GM18867 (cell line): Measurements from ENCODE around the gene LEPROT.
"Not testable (repeated sequence)": the region's sequence is repeated elsewhere in the genome, so short reads cannot be mapped to it uniquely, and the experiment has no call there.

Experiments
- ATAC-seq: cut with Tn5 transposase; IDR thresholded peaks from one replicate; pipeline ENCODE4 v1.9.1; 2021; ENCODE audit warnings: mild to moderate bottlenecking, moderate library complexity; ENCODE audit not compliant: unreplicated experiment

LEPROT gene

DNA sequence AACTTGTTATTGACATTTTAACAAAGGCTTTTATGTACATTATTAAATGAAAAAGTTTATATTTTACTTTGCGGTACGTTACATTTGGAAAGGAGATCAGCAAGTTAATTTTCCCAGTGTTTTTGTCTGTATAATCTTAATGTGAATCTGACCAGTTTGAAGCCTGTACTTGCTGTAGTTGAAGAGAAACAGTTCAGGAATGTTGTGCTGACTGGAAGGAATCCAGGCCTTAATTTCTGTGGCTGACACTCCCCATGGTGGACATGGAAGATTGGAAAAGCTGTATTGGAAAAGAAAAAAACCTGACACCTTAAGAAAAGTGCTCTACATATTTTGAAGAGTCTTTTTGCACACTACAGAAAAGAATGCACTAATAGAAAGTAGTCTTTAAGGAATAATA lies 15.5 kb downstream of the LEPROT start:
- no peak for ATAC-seq

DNA sequence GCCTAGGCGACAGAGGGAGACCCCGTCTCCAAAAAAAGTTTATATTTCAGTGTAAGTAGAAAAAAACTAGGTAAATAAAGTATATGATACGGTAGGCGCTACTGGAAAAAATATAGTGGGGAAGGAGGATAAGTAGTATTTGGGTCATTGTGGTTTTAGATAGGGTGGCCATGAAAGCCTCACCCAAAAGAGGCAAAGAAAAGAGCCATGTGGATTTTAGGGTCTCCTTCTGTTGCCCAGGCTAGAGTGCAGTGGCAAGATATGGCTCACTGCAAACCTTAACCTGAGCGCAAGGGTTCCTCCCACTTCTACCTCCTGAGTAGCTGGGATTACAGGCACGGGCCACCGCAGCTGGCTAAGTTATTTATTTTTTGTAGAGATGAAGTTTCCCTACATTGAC lies 17.1 kb downstream of the LEPROT start:
- ATAC-seq = no peak

DNA sequence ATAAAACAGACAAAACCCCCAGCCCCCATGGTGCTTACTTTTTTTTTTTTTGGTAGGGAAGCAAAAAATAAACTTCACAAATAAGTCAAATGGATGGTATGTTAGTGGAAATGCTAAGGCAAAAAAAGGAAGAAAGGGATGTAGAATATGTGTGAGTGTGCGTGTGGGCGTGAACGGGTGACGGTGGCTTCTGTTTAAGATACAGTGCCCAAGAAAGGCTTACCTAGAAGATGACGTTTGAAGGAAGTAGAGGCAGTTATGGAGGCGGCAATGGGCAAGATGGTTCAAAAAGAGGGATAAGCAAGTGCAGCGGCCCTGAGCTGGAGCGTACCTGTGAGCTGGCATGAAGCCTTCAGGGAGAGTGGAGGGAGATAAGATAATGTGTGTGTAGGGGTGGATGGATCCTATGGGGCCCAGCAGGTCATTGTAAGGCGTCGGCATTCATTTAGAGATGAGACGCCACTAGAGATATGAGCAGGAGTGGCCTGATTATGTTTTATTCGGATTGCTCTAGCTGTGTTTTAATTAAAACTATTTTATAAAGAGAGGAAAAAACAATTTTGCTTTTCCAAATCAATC lies 19.9 kb downstream of the LEPROT start:
- ATAC-seq = no peak

DNA sequence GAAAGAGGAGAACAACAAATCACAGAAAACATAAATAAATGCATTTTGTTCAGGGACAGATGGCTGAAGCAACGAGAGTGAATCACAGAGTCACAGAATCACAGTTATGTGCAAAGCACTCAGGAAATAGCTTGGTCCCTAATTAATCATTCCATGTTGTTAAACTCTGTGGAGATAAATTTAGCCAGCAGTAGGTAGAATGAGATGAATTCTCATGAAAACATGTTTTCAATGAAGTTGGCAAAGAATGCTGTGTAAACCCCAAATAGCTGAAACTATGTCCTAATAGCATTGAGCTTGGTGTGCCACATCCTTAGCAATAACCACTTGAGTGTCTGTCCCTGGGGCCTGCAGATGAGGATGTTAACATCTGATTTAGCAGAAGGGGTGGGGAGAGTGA lies 20.4 kb downstream of the LEPROT start:
- no peak for ATAC-seq

DNA sequence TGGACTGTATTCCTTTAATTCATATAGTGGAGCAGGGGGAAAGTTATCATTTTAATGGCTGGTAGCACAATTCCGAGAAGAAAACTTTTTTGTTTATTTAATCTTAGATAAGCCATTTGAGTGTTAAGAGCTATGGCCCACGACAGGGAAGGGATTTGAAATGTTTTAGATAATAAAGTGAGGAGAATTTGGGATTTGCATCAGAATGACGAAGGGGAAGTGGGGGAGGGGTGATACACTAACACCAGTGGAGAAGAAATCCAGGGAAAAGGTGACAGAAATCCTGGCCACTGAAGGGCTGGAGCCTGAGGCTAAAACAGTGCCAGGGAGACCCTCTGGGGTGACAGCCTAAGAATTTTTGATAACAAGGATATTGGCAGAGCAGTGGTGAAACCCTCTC lies 21.0 kb downstream of the LEPROT start:
- no peak for ATAC-seq

DNA sequence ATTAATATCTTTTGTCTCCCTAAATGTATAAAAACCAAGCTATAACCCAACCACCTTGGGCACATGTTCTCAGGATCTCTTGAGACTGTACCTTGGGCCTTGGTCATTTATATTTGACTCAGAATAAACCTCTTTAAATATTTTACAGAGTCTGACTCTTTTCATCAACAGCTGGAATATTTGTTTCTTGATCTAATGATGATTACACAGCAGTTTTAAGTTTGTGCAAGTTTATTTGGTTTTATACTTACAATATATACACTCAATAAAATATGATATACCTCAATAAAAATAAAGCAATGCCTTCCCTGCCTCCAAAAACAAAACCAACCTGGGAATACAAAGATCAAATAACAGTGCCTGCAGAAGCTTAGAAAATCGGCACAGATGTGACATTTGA lies 22.0 kb downstream of the LEPROT start:
- ATAC-seq = no peak

DNA sequence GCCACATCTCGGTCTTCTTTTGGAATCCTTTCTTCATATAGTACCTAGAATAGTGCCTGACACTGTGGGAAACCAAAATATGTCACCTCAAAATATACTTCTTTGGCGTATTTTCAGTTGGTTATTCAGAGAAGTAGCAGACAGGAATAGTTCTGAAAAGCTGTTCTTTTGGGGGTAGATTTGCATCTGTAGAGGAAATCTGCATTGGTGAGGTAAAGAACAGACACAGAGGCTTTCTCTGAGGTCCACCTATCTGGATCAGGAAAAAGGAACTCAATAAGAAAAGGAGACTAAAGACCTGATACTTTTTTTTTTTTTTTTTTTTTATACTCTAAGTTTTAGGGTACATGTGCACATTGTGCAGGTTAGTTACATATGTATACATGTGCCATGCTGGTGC lies 23.2 kb downstream of the LEPROT start:
- no peak for ATAC-seq

DNA sequence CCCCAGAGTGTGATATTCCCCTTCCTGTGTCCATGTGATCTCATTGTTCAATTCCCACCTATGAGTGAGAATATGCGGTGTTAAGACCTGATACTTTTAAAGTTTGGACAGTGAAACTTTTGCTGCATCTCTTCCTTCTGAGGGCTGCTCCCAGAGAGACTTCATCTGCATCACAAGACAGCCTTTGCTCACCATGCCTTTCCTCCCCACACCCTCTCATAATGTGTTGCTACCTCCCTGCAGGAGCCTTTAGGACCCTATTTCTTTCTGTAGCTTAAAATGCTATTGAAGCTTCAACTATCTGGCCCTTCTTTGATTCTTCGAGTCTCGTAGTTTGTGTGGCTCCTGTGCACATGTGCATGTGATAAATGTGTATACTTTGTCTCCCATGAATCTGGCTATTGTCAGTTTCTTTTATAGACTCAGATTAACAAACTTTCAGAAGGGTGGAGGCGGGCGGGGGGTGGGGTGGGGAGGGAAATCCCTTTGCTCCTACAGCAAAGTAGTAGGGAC lies 23.7 kb downstream of the LEPROT start:
- ATAC-seq = no peak

DNA sequence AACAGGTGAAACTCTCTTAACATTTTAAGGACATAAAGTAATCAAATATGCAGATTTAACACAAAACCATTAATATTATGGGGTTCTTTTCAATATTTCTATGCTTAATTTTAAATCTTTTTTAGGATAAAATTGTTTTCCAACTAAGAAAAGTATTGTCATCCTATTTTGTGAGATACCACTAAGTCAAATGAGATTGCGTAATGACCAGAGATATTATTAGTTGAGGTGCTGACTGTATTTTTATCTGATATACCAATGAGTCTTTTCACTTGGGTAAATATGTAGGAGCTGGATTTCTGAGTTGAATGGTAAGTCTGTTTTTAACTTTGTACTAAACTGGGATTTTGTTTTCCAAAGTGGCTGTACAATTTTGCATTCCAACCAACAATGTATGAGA lies 25.4 kb downstream of the LEPROT start:
- no peak for ATAC-seq

DNA sequence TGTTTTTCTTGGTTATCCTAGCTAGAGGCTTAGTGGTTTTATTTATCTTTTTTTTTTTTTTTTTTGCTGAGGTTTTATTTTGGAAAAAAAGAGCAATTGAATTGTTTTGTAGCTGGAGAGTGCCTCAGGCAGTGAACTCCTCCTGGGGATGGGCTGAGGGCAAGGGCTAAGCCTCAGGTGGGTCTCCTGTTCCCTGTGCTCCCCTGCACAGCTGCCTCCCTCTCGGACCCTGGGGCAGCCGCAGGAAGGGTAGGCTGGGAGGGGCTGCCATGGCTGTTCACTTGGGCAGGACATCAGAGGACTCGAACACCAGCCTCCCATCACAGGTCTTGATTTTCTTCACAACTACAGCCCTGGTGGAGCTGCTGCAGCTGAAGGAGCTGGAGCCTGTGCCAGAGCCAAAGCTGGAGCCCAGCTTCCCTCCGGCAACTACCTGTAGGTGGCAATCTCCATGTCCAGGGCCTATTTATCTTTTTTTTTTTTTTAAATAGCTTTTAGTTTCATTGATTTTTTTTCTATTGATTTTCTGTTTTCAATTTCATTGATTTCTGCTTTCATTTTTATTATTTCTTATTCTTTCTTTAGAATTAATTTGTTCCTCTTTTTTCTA lies 28.9 kb downstream of the LEPROT start:
- no peak for ATAC-seq

DNA sequence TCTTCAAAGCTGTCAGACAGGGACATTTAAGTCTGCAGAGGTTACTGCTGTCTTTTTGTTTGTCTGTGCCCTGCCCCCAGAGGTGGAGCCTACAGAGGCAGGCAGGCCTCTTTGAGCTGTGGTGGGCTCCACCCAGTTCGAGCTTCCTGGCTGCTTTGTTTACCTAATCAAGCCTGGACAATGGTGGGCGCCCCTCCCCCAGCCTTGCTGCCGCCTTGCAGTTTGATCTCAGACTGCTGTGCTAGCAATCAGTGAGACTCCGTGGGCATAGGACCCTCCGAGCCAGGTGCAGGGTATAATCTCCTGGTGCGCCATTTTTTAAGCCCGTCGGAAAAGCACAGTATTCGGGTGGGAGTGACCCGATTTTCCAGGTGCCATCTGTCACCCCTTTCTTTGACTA lies 35.2 kb downstream of the LEPROT start:
- ATAC-seq = not testable (repeated sequence)

DNA sequence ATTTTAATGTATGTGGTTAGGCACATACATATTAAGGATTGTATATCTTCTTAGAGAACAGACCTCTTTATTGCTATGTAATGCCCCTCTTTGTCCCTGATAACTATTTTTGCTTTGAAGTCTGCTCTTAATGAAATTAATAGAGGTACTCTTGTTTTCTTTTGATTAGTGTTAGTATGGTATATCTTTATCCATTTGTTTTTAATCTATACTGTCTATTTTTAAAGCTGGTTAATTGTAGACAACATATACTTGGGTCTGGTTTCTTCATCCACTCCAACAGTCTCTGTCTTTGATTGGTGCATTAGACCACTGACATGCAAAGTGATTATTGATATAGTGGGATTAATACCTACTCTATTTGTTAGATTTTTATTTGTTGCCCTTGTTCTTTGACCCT lies 36.0 kb downstream of the LEPROT start:
- no peak for ATAC-seq

DNA sequence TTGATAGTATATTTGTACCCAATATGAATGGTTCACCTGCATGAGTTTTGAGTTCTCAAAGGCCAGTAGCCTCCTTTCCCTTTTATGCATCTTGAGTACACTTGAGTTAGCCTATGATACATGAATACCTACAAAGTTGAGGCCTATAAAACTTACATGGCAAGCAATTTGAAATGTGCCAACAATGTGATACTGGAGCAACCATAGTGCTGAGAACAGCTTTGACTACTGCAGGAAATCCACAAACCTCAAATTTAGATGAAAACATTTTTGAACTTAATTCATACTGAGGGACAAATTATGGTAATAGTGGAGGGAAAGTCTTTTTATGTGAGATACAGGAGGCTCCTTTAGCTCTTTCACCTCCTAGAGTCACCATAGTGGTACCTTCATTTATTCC lies 37.4 kb downstream of the LEPROT start:
- ATAC-seq = no peak

DNA sequence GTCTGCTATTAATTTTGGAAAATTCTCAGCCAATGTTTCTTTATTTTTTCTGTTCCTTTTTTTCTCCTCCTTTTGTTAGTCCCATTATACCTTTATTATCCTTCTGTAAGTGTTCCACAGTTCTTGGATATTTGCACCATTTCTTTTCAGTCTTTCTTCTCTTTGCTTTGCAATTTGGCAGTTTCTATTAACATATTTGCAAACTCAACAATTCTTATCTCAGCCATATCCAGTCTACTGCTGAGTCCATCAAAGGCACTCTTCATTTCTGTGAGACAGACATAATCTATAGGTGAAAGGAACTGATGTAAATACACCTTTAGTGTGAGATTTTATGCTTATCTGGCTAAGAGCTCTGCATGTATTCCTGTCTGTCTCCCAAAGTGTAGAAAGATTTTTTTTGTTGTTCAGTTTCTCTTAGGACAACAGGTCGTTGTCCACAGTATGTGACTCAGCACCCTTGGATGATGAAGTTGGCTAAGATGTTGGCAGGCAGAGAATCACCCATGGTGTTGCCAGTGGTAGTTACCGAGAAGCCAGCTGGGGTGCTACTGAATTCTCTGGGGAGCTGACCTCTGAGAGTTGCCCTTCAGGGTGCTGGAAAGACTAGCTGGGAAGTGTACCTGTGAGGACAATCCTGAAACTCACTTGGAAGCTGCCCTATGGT lies 38.4 kb downstream of the LEPROT start:
- ATAC-seq = peak; percentile 32

DNA sequence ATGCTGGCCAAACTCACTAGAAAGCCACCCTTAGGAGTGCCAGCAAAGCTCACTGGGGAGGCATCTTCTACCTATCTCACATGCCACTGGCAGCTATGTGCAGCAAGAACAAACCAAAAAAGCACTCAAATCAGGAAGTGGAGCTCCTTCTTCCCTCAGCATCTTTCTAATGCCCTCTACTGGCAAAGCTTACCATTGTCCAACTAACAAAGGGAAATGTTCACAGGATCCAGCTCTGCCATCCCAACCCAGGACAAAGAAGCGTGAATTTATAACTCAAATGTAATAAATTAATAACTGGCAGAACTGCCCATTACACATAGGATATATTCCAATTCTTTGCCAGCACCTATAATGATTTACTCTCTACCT lies 38.9 kb downstream of the LEPROT start:
- ATAC-seq = peak; percentile 82

DNA sequence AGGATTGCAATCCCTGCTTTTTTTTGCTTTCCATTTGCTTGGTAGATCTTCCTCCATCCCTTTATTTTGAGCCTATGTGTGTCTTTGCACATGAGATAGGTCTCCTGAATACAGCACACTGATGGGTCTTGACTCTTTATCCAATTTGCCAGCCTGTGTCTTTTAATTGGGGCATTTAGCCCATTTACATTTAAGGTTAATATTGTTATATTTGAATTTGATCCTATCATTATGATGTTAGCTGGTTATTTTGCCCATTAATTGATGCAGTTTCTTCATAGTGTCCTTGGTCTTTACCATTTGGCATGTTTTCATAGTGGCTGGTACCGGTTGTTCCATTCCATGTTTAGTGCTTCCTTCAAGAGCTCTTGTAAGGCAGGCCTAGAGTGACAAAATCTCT lies 45.4 kb downstream of the LEPROT start:
- ATAC-seq = not testable (repeated sequence)

DNA sequence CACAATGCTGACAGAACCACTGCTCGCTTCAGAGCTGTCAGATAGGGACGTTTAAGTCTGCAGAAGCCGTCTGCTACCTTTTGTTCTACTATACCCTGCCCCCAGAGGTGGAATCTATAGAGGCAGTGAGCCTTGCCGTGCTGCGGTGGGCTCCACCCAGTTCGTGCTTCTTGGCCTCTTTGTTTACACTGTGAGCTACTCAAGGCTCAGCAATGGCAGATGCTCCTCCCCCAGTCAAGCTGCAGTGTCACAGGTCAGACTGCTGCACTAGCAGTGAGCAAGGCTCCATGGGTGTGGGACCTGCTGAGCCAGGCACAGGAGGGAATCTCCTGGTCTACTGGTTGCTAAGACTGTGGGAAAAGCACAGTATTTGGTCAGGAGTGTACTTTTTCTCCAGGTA lies 47.1 kb downstream of the LEPROT start:
- ATAC-seq = no peak

DNA sequence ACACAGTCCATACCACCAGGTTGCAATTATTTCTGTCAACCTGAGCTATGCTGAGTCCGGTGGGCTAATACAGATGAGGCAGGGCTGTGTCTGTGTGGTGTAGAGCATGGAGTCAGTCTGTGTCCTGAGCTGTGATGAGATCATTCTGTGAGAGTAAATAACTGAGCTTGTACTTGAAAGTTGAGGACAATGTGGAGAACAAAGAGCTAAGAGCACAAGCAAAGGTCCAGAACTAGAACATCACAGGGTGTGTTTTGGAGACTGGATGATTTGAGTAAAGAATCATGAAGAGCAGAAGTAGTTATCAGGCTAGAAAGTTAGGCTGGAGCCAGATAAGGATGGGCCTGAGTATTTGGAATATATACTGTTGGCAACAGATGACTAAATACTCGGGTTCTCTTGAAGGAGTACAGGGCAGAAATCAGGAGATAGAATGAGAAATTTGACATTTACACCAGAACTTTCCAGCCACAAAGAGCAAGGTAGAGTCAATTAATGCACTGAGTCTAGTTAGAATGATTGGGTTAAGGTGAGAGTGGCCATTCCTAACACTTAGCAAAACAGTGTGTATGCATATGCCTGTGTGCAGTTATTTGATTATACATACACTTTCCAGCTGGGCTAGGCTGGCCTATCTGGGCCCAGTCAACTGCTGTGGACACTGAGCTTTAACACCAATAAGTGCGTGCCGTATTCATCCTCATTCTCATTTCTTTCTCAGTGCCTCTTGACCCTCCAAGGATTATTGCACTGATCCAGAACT lies 48.8 kb downstream of the LEPROT start:
- ATAC-seq = no peak

DNA sequence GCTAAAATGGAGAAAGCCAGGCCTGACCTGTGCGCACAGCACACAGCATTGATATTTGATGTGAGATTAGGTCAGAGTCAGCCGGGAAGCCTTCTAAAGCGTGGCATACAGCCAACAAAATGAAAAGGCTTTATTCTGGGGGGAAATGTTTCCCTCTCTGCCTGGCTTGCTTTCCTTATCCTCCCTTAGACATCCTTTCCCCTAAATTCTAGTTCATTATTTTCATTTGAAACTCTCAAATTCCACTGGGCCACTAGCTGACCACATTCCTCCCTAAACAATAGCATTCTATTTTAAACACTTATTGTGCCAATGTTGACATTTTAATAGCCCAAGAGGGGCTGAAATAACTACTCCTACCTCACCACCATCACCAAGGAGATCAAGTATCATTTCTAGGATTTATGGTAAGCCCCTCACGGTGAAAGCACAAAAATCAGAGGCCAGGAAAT lies 49.4 kb downstream of the LEPROT start:
- no peak for ATAC-seq

DNA sequence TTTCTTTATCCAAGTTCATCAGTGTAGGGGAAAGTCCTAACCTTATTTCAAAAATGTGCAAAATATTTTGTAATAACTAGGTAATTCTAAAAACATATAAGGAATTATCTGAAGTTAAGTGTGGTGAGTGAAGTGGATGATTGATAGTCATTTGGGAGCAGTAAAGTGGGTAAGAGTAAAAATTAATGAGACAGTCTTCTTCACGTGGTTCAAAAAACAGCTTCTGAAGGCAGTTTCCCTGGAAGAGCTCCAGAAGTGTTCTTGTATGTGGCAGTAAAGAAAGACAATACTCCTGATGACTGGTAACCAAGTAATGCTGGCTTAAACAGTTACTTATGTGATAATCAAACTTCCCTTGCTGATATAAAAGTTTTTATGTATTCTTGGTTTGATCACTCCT lies 50.3 kb downstream of the LEPROT start:
- no peak for ATAC-seq

DNA sequence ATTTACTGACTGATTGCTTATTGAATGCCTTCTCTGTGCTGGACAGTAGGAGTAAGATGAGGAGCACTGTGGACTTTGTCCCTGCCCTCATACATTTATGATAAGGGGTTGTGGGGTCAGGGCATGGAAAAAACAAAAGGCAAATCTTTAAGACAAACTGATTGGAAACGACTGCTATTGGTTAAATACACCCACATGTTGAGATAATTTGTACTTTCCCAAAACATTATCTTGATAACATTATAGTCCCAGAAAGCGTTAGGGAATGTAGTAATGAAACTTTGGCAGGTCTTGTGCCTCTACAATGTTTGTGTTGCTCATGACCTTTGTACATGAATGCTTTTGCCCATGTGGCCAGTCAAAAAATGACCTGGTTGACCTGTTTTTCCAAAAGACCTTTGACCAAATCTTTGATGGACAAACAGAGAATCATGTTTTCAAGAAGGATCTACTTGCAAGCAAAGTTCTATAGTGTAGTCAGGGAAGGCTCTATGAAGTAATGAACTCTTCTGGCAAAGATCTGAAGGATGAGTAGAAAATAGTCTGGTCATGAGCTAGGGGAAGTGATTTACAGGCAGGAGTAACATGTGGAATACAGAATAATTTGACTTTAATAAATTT lies 50.9 kb downstream of the LEPROT start:
- ATAC-seq = no peak
